WERI-Rb-1 (cell line): Measurements from ENCODE around the gene GRID1.

Experiments
- DNase-seq: peaks from one replicate; pipeline ENCODE4 v3.0.0-alpha.2; 2020
- H3K27ac ChIP-seq: fragments of 250-450 bp; sonication (Bioruptor Pico); 2 replicates; pipeline ENCODE4 v1.5.1; 2020; ENCODE audit warnings: mild to moderate bottlenecking, moderate library complexity
- H3K27me3 ChIP-seq: fragments of 250-450 bp; sonication (Bioruptor Pico); 2 replicates; pipeline ENCODE4 v1.5.1; 2021; ENCODE audit warnings: mild to moderate bottlenecking, low read depth, moderate library complexity; ENCODE audit not compliant: insufficient read depth, severe bottlenecking
- H3K36me3 ChIP-seq: fragments of 250-450 bp; sonication (Bioruptor Pico); 2 replicates; pipeline ENCODE4 v1.5.1; 2020; ENCODE audit warnings: mild to moderate bottlenecking, moderate library complexity
- H3K4me3 ChIP-seq: 2 replicates; pipeline ENCODE4 v1.5.1; 2011; ENCODE audit warnings: low read depth, mild to moderate bottlenecking, control low read depth, low read length
- H3K9me3 ChIP-seq: fragments of 250-450 bp; sonication (Bioruptor Pico); 2 replicates; pipeline ENCODE4 v1.5.1; 2021; ENCODE audit warnings: mild to moderate bottlenecking, moderate library complexity; ENCODE audit not compliant: severe bottlenecking
- CTCF ChIP-seq: IDR thresholded peaks from 2 replicates; pipeline ENCODE4 v1.5.1; 2011; ENCODE audit warnings: low read depth, mild to moderate bottlenecking, control low read depth, inconsistent platforms, low read length

GRID1 gene

DNA sequence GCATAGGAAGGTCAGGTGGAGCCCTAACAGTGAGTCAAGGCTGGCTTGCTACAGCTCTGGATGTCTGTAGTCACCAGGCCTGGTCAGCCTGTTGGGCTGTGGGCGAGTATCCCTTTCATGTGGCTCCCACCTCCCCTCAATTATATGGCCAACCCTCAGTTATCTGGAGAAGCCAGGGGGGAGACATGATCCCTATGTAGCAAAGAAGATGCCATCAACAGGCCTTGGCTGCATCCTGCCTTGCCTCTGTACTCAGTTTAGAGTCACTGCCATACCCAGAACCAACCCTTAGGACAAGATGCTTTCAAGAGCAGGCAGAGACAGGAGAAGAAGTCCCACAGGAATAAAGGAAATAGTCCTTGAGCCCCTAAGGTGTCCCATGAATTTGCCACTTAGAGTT, 763.9 kb downstream of the GRID1 start:
- no peak for TF ChIP-seq CTCF
- no peaks in the 10 kb centered on the region for H3K36me3 ChIP-seq
- no peak overlapping the region for H3K4me3 ChIP-seq
- no peak for DNase-seq
- H3K9me3 ChIP-seq = no peaks in the 10 kb centered on the region
- no peaks in the 10 kb centered on the region for H3K27me3 ChIP-seq
- H3K27ac ChIP-seq = no peak overlapping the region

DNA sequence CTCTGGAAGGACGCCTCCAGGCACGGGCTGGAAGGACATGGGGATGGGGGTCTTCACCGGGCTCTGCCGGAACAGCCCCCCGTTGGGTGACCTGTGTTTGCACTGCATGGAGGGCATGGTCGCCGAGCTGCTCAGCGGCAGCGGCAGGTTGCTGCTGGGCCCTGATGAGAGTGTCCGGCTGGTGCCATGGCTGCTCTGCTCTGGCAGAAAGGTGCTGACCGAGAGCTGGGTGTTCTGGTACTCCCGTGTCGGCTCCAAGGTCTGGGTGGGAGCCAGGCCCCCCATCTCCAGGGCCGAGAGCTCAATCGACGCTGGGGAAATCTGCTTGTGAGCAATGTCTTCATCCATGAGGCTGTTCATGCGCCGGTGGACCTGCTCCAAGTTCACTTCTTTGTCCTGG, 764.3 kb downstream of the GRID1 start:
- H3K4me3 ChIP-seq = no peak overlapping the region
- H3K27ac ChIP-seq = no peak overlapping the region
- no peaks in the 10 kb centered on the region for H3K27me3 ChIP-seq
- no peak for TF ChIP-seq CTCF
- no peaks in the 10 kb centered on the region for H3K9me3 ChIP-seq
- no peaks in the 10 kb centered on the region for H3K36me3 ChIP-seq
- no peak for DNase-seq

DNA sequence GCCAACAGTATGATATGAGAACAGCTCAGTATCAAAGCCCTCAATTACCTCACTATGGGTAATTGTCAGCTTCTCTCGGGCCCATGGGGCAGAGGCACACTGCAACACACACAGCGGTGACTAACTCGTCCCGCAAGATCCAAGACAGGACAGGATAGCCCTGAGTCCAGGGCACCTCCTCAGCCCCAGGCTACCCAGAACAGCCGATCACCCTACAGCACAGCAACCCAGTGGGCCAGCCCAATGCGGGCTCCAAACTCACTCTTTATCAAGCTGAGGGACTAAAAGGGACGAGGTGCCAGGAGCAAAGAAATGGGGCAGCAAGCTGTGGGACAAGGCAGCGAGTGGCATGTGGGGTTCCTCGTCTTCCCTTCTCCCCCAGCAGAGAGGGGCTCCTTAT, 765.1 kb downstream of the GRID1 start:
- Histone ChIP-seq H3K27me3 (no peaks in the 10 kb centered on the region), H3K36me3 (no peaks in the 10 kb centered on the region), H3K9me3 (no peaks in the 10 kb centered on the region), H3K27ac (no peak overlapping the region), H3K4me3 (no peak overlapping the region)
- no peak for DNase-seq
- no peak for TF ChIP-seq CTCF

- H3K27ac ChIP-seq = no peak overlapping the region
- no peak for TF ChIP-seq CTCF
- no peaks in the 10 kb centered on the region for H3K9me3 ChIP-seq
Measured at GRCh38 chr10:85600744-85601081, 765.9 kb downstream of the GRID1 start.

DNA sequence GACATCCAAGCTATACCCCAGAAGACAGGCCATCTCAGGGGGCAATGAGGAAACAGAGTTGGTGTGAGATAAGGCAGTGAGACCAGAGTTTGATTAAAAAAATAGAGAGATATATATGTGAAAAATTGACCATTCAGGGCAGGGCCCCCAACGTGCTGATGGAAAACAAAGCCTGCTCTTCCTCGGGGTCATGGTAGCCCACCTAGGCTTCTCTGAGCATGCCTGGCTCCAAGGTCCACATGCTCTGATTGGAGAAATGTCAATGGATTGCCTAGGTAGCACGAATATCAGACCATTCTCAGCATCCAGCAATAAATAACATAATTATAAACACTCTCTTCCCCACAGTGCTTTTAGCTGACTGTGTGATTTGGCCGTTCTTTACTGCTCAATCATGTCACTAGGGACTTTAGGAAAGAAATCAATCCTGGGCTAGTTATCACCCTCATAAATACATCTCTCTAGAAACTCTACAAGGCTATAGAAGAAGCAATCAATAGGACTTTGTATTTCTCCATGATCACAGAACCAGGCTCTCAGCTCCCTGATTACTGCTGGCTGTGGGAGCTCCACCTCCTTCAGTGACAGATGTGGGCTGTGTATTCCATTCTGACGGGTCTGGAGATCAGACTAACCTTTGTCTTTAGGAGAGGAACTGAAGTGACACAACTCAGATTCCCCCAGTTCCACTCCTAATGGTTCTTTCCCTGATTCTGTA, 766.4 kb downstream of the GRID1 start:
- Histone ChIP-seq H3K4me3 (no peak overlapping the region), H3K27me3 (no peaks in the 10 kb centered on the region), H3K36me3 (no peaks in the 10 kb centered on the region), H3K27ac (no peak overlapping the region), H3K9me3 (no peaks in the 10 kb centered on the region)
- DNase-seq = no peak
- no peak for TF ChIP-seq CTCF

More at GRCh38 chr10:85600744-85601081, 765.9 kb downstream of the GRID1 start:
- H3K27me3 ChIP-seq = no peaks in the 10 kb centered on the region
- no peak overlapping the region for H3K4me3 ChIP-seq
- DNase-seq = no peak
- no peaks in the 10 kb centered on the region for H3K36me3 ChIP-seq

GRCh38 chr10:85599081-85599480, 767.5 kb downstream of the GRID1 start:
- H3K4me3 ChIP-seq = no peak overlapping the region
- no peak for TF ChIP-seq CTCF
- H3K36me3 ChIP-seq = no peaks in the 10 kb centered on the region
- H3K9me3 ChIP-seq = no peaks in the 10 kb centered on the region
- H3K27ac ChIP-seq = no peak overlapping the region
- H3K27me3 ChIP-seq = no peaks in the 10 kb centered on the region
- DNase-seq = no peak
